Anterior cingulate cortex (tissue), 58 donors: ENCODE results near the gene PHF1.
A peak's percentile ranks its signal among the peaks of the same experiment; 100 is the strongest.

Source experiments
- DNase-seq, 58 donors: peaks; one replicate each; lab custom pipeline; 2025; lab: John Stamatoyannopoulos, UW

PHF1 gene

DNA sequence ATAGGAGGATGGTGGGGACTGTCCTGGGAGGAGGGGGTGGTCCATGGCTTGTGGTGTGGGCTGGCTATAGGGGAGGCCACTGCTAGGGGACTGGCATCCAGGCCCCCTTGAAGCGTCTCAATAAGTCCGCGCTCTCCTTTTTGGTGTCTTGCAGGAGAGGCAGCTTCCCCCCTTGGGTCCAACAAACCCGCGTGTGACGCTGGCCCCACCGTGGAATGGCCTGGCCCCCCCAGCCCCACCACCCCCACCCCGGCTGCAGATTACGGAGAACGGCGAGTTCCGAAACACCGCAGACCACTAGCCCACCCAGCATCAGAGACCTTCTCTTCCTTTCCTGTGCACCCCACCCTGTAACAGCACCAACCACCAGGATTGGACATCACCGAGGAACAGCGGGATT is 40.8 kb downstream of the PHF1 start:
- DNase-seq: no peak

DNA sequence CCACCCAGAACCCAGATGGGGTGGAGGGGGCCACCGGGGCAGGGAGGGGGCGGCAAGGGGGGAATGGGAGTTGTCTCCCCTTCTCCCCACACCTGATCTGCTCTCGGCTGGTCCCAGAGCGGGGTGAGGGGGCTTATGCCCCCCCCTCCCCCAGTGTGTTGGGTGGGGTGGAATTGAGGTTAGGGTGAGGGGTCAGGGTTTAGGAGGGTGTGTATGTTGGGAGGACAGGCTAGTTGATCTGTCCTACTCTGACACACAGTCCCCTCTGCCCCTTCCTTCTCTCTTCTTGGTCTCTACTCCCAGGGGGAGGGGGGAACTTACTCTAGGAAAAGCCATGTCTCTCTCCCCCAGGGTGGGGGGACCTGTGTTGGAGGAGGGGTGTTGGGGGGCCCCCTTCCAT is 41.7 kb downstream of the PHF1 start:
- no peak for DNase-seq

DNA sequence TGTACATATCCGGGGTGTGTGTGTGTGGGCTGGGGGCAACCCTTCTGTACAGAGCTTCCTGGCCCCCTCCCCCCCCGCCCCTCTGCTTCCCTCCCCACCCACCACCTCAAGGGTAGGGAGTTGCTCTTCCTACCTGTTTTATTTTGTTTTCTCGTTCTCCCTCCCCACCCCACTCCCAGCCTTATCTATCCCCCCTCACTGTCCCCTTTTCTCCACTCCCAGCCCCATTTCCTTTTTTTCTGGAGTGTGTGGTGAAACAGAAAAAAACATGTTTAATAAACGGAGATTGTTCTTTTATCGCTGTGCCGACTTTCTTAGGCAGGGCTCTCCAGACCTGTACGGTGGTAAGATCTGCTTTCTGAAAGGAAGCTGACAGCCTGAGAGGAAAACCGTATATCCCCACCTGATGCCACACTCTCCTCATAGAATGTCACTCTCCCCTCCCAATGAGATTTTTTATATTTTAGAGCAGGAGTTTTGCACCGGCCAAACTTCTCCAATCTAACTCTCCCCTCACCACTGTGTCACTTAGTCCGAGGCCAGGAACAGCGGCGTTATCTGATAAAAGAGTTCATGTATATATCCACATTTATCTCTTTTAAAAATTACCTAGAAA is 42.7 kb downstream of the PHF1 start:
- DNase-seq: no peak

DNA sequence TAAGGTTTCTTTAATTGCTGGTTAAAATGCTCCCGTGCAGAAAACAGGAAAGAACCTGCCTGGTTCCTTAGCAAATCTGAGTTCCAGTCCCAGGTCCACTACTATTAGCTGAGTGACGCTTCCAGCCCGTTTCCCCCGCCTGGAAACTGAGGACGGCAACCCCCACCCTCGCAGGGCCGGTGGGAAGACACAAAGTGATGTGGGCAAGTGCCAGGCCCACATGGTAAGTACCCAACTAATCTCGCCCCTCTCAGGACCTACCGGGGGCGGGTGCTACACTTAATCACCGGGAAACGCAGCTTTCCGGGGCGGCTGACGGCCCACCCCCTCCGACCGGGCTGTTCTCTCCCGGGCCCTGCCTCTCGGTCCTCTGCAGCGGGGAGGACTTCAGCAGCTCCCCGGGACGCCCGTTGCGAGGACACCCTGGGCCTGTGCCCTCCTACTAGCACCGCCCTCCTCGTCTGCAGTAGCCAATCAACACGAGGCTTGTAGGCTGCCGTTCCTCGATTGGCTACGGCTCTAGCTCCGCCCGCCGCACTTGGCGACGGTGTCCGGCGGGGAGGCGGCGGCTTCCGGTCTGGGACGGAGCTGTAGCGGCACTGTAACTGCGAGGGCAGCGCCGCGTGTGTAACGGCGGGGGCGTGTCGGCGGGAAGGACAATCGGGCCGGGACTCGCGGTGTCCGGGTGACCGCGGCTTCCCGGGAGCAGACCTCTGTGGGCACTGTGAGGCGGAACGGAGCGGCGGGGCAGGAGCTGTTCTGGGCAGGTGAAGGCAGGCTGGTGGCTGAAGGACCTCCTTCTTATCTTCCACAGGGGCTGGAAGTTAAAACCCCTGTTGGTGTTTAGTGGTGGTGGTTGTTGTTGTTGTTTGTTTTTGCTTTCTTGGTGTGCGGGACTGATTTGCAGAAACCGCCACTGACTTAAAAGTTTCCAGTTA is 43.5 kb downstream of the PHF1 start, which contains the start of gene ZBTB9:
Gene ZBTB9, plus strand, starts transcription at position 568 of the 938 bp plus-strand sequence. CDS start 525 bp downstream, outside the sequence.
- DNase-seq: peak; percentile 74 to 98 (median 95)

DNA sequence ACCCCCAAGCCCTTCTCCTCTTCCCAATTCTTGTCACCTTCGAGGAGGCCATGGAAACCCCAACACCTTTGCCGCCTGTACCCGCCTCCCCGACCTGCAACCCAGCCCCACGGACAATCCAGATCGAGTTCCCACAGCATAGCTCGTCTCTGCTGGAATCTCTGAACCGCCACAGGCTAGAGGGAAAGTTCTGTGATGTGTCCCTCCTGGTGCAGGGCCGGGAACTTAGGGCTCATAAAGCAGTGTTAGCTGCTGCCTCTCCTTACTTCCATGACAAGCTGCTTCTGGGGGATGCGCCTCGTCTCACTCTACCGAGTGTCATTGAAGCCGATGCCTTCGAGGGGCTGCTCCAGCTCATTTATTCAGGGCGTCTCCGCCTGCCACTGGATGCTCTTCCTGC is 44.2 kb downstream of the PHF1 start:
- DNase-seq: no peak

DNA sequence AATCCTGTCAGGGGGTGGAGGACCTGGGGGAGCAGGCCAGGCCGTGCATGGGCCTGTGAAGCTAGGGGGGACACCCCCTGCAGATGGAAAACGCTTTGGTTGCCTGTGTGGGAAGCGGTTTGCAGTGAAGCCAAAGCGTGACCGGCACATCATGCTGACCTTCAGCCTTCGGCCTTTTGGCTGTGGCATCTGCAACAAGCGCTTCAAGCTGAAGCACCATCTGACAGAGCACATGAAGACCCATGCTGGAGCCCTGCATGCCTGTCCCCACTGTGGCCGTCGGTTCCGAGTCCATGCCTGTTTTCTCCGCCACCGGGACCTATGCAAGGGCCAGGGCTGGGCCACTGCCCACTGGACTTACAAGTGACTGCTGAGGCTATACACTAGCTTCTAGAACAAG is 45.3 kb downstream of the PHF1 start:
- no peak for DNase-seq

DNA sequence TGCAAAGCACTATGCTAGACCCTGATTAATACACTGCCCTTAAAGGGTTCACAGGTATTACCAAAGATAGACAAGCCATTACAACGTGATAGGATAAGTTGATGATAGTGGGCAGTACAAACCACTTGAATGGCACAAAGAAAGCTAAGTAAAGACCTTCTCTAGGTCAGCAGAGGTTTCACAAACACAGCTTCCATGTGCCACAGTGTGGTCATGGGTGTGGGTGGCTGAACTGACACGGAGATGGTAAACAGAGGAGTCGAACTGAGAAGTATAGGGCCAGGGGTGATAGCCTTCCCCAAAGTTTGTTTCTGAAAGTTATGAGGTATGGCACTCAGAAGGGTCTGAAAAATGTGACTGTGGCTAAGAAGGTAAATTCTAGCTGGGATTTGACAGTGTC is 47.9 kb downstream of the PHF1 start:
- no peak for DNase-seq

DNA sequence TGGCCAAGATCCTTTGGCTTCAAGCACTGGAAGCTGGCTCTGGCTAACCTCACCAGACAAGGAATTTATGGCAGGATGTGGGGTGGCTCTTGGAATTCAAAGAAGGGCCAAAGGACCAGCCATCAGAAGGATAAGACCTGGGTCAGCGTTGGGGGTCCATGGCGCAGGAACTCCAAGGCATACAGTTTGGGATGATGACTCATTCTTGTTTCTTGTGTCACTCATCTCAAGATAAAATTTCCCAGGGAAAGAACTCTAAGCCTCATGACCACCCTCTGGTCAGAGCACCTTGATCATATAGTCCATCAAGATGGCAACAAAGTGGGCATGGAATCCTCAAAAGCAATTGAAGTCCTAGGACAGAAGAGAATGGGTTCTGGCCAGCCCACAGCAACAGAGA is 48.4 kb downstream of the PHF1 start:
- no peak for DNase-seq
